BJ (cell line): ENCODE data around the gene ADAMTS3. TPM values are rescaled to one million over a fixed set of nuclear protein-coding genes. Genes with fewer than 3 reads are reported as not detected.

Experiments
- CTCF ChIA-PET: fragments of 350-600 bp; formaldehyde crosslinking; extraction: SDS; loops from one replicate; lab custom pipeline; 2021; ENCODE audit warnings: antibody characterized with exemption, inconsistent platforms; lab: Yijun Ruan, JAX
- POLR2A ChIA-PET: fragments of 300-600 bp; sonication (Branson Sonifier 250); formaldehyde crosslinking; extraction: SDS; loops from one replicate; lab custom pipeline; 2021; ENCODE audit warnings: antibody characterized with exemption; lab: Charles Lee
- DNase-seq: peaks from one replicate; pipeline ENCODE4 v3.0.0-alpha.2; 2011; ENCODE audit warnings: low read depth
- H3K27me3 ChIP-seq: 2 replicates; pipeline ENCODE4 v1.6.0; 2011; ENCODE audit warnings: low read length; ENCODE audit not compliant: control insufficient read depth, insufficient read depth
- H3K36me3 ChIP-seq: 2 replicates; pipeline ENCODE4 v1.5.1; 2011; ENCODE audit warnings: low read length; ENCODE audit not compliant: control insufficient read depth, insufficient read depth
- H3K4me3 ChIP-seq: 2 replicates; pipeline ENCODE4 v1.5.1; 2011; ENCODE audit warnings: low read depth, mild to moderate bottlenecking, control low read depth, low read length
- polyA plus RNA-seq: library from polyadenylated mRNA; depleted of rRNA; stranded (reverse); fragments of >200 nt; gene quantifications from 2 replicates; pipeline ENCODE4 v1.2.3, GENCODE V29; 2011
- TF ChIP-seq, protein P1 (sequence below): IDR thresholded peaks from 2 replicates; pipeline ENCODE4 v1.5.1; 2011; ENCODE audit warnings: low read depth, mild to moderate bottlenecking, control low read depth, inconsistent platforms, low read length, moderate library complexity; ENCODE audit not compliant: insufficient read depth

The ADAMTS3 gene
- polyA plus RNA-seq, 1 experiment, result 0.70 TPM

DNA sequence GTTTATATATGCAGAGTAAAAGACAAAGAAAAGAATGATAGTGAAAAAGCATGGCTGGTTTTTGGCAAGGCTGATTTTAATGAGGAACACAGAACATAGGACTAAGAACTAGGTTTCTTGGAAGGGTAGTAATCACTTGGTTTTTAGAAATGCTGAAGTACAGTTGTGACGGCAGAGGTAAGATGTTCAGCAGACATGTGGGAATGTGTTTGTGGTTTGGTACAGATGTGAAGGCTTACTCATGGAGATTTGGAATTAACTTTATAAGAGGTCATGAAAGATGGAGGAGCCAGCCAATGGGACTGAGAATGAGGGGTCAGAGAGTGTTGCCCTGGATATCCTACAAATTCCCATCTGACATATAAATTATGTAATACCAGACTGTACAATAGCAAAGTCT, 293.6 kb downstream of the ADAMTS3 start:
- POLR2A ChIA-PET, result no interaction called here

DNA sequence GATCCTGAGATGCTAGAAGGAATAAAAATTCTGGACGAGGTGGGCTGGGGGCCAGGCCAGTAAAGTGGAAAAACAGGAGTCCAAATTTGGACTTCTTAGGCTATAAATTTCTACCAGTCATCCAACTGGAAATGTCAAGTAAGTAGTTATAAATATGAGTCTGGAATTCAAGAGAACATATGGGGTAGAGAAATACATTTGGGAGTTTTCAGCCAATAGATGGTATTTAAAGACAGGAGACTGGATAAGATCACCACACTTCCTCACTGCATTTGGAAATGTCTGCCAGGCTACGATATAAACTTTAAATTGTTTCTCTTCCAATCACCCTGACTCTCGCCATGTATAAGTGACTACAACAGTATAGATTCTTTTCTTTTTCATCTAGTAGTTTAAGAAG, 294.8 kb downstream of the ADAMTS3 start:
- Histone ChIP-seq H3K4me3 (no peak overlapping the region), H3K36me3 (no peaks in the 10 kb centered on the region), H3K27me3 (no peaks in the 10 kb centered on the region)
- TF ChIP-seq, protein P1, sequence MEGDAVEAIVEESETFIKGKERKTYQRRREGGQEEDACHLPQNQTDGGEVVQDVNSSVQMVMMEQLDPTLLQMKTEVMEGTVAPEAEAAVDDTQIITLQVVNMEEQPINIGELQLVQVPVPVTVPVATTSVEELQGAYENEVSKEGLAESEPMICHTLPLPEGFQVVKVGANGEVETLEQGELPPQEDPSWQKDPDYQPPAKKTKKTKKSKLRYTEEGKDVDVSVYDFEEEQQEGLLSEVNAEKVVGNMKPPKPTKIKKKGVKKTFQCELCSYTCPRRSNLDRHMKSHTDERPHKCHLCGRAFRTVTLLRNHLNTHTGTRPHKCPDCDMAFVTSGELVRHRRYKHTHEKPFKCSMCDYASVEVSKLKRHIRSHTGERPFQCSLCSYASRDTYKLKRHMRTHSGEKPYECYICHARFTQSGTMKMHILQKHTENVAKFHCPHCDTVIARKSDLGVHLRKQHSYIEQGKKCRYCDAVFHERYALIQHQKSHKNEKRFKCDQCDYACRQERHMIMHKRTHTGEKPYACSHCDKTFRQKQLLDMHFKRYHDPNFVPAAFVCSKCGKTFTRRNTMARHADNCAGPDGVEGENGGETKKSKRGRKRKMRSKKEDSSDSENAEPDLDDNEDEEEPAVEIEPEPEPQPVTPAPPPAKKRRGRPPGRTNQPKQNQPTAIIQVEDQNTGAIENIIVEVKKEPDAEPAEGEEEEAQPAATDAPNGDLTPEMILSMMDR, result no peak
- ChIA-PET POLR2A (no interaction called here), CTCF (no interaction called here)
- no peak for DNase-seq

More for the DNA sequence above, 293.6 kb downstream of the ADAMTS3 start:
- DNase-seq, result no peak
- CTCF ChIA-PET, result no interaction called here
- Histone ChIP-seq H3K27me3 (no peaks in the 10 kb centered on the region), H3K4me3 (no peak overlapping the region), H3K36me3 (no peaks in the 10 kb centered on the region)
- TF ChIP-seq, protein P1, result no peak

DNA sequence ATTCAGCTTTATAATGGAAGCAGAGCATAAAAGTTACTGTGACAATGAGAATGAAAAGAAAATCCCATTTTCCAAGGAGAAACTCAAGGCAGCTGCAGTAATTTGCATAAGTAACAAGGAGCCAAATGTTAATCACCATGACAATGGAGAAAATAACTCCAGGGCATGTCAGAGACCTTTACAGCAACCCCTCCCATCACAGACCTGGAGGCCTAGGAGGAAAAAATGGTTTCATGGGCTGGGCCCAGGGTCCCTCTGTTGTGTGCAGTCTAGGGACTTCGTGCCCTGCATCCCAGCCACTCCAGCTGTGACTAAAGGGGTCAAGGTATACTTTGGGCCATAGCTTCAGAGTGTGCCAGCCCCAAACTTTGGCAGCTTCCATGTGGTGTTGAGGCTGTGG, 313.8 kb downstream of the ADAMTS3 start:
- Histone ChIP-seq H3K36me3 (no peaks in the 10 kb centered on the region), H3K4me3 (no peak overlapping the region), H3K27me3 (no peaks in the 10 kb centered on the region)
- TF ChIP-seq, protein P1, result no peak
- ChIA-PET POLR2A (no interaction called here), CTCF (no interaction called here)
- DNase-seq, result no peak

DNA sequence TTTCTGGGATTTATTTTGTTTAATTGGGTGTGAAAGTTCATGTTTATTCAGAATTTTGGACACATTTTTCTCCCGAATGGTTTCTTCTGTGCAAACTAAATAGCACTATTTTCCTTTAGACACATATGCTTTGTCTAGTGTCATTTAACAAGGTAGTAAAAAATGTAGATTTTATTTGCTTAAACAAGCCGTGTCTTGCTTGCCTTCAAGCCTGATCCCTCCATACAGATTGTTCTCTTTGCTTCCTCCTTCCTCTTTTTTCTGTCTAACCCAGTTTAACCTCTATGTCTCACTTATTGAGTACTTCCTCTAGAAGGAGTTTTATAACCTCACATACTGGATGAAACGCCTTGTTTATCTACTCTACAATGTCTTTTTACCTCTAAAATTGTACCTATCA, 325.4 kb downstream of the ADAMTS3 start:
- Histone ChIP-seq H3K27me3 (no peaks in the 10 kb centered on the region), H3K36me3 (no peaks in the 10 kb centered on the region), H3K4me3 (no peak overlapping the region)
- POLR2A ChIA-PET, result no interaction called here
- CTCF ChIA-PET, result no interaction called here
- no peak for DNase-seq
- TF ChIP-seq, protein P1, result no peak

DNA sequence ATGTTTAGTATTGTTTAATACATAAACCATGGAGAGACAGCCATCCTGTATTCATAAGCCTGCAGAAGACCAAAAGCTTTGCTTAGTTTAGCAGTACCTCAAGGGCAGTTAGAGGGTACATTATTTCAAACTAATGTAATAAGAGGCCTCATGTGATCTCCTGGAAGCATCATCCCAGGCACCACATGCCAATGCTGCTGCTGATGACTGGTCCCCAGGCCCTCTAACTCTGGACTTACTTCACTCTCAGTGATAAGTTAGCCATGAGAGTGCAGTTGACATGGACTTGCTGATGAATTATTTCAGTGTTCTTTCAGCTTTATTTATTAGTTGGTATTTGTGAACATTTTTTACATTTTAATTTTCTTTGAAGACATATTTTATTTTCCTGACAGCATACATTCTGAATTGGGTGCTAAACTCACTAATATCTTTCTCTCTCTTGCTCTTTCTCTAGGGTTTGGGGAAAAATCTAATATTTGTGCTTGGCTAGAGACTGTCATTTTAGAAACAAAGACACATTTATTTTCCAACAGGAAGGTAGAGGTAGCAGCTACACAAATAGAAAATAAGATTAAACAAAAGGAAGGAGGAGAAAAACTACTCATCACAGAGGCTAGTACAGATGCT, 329.4 kb downstream of the ADAMTS3 start:
- CTCF ChIA-PET, result no interaction called here
- TF ChIP-seq, protein P1, result no peak
- POLR2A ChIA-PET, result no interaction called here
- no peak overlapping the region for H3K4me3 ChIP-seq
- H3K36me3 ChIP-seq, result no peaks in the 10 kb centered on the region
- H3K27me3 ChIP-seq, result no peaks in the 10 kb centered on the region
- no peak for DNase-seq
